ENCODE results near the gene CDH23.

DNA sequence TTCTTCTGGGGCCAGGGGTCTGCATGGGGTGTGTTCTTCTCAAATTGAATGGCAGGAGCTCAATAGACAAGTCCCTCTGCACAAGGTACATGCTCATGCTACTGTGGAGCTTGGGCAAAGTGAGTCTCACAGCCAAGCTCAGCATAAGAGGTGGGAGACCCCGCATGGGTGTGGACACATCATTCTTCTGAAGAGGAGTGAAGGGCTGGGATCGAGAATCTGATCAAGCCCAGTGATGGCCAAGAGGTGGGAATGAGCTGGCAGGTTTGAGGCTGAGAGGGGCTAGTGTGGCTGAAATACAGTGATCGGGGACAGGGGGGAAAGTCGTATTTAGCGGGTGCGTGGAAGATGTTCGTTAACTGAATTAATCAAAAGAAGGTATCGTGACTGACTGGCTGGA lies 32.6 kb downstream of the CDH23 start:
- TF ChIP-seq, protein P1, sequence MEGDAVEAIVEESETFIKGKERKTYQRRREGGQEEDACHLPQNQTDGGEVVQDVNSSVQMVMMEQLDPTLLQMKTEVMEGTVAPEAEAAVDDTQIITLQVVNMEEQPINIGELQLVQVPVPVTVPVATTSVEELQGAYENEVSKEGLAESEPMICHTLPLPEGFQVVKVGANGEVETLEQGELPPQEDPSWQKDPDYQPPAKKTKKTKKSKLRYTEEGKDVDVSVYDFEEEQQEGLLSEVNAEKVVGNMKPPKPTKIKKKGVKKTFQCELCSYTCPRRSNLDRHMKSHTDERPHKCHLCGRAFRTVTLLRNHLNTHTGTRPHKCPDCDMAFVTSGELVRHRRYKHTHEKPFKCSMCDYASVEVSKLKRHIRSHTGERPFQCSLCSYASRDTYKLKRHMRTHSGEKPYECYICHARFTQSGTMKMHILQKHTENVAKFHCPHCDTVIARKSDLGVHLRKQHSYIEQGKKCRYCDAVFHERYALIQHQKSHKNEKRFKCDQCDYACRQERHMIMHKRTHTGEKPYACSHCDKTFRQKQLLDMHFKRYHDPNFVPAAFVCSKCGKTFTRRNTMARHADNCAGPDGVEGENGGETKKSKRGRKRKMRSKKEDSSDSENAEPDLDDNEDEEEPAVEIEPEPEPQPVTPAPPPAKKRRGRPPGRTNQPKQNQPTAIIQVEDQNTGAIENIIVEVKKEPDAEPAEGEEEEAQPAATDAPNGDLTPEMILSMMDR (IDR thresholded peaks at IDR 0.05): no peak
- TF ChIP-seq ZFX (IDR thresholded peaks at IDR 0.05; ENCODE audit: borderline replicate concordance): no peak

Data from 22Rv1 (cell line).